Lower leg skin (tissue), 3 donors: ENCODE measurements around the gene PYCARD.
"Not testable (repeated sequence)": the region's sequence is repeated elsewhere in the genome, so short reads cannot be mapped to it uniquely, and the experiment has no call there.

Source experiments
- CTCF ChIP-seq, 3 donors: fragments of 450-650 bp; IDR thresholded peaks; one replicate each; pipeline ENCODE4 v1.5.1; 2016; ENCODE audit warnings: antibody characterized with exemption in 3 of 3, mild to moderate bottlenecking in 3 of 3, moderate library complexity in 2 of 3
- POLR2A ChIP-seq, 2 donors: fragments of 450-650 bp; IDR thresholded peaks; one replicate each; pipeline ENCODE4 v1.6.1; 2016 to 2017; ENCODE audit warnings: antibody characterized with exemption in 2 of 2, mild to moderate bottlenecking in 1 of 2, moderate library complexity in 1 of 2

DNA sequence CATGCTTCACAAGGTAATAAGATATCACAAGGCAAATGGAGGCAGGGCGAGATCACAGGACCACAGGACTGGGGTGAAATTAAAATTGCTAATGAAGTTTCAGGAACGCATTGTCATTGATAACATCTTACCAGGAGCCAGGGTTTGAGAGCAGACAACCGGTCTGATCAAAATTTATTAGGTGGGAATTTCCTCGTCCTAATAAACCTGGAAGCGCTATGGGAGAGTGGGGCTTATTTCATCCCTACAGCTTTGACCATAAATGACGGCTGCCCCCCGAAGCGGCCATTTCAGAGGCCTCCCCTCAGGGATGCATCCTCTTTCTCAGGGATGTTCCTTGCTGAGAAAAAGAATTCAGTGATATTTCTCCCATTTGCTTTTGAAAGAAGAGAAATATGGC, 43.0 kb upstream of the PYCARD start:
- not testable (repeated sequence) for TF ChIP-seq POLR2A, CTCF (IDR thresholded peaks at IDR 0.05)
